Endothelial cell of umbilical vein (primary cell): ENCODE results near the gene TNS2. TPM values are rescaled to one million over a fixed set of nuclear protein-coding genes. Genes with fewer than 3 reads are reported as not detected.
A peak's percentile ranks its signal among the peaks of the same experiment; 100 is the strongest.

Experiments used
- BruUV-seq: library from RNA; stranded (reverse); fragments of 400-500 nt; replicated peaks from 2 replicates; lab custom pipeline; 2021; lab: Mats Ljungman, UMichigan
- CTCF ChIA-PET: fragments of 300-600, 350-600 bp; sonication (Branson Sonifier 250); formaldehyde crosslinking; loops from one replicate; lab custom pipeline; 2021; ENCODE audit warnings: antibody characterized with exemption, inconsistent platforms; lab: Charles Lee
- POLR2A ChIA-PET: fragments of 300-600, 350-600 bp; sonication (Branson Sonifier 250); formaldehyde crosslinking; loops from one replicate; lab custom pipeline; 2021; ENCODE audit warnings: antibody characterized with exemption, inconsistent platforms; lab: Charles Lee
- DNase-seq: peaks from one replicate; pipeline ENCODE4 v3.0.0-alpha.2; 2011; ENCODE audit warnings: low read depth, low spot score
- FAIRE-seq: peaks from 2 replicates; lab custom pipeline; 2011; peaks lifted over from hg19 to GRCh38; lab: Jason Lieb, UNC
- H2AFZ ChIP-seq: 2 replicates; pipeline ENCODE4 v1.6.0; 2012; ENCODE audit warnings: low read depth, low read length, control low read depth, inconsistent platforms
- H3K27ac ChIP-seq: 2 replicates; pipeline ENCODE4 v1.5.1; 2011; ENCODE audit warnings: low read depth, mild to moderate bottlenecking, control low read depth, low read length, moderate library complexity; ENCODE audit not compliant: insufficient read depth
- H3K27me3 ChIP-seq, 2 experiments: 2 replicates each; pipeline versions ENCODE4 v1.6.0 to v1.6.1; 2011; ENCODE audit warnings: low read length in 2 of 2, mixed read lengths in 1 of 2; ENCODE audit not compliant: control insufficient read depth in 2 of 2, insufficient read depth in 2 of 2
- H3K36me3 ChIP-seq, 2 experiments: 2 replicates in 1 of 2; 3 replicates in 1 of 2; pipeline ENCODE4 v1.5.1; 2011; ENCODE audit warnings: low read length in 2 of 2, mild to moderate bottlenecking in 1 of 2, moderate library complexity in 1 of 2; ENCODE audit not compliant: control insufficient read depth in 2 of 2, insufficient read depth in 2 of 2; ENCODE audit errors: extremely low read depth in 1 of 2
- H3K4me1 ChIP-seq: 3 replicates; pipeline ENCODE4 v1.5.1; 2011; ENCODE audit warnings: mild to moderate bottlenecking, low read length; ENCODE audit not compliant: control insufficient read depth, insufficient read depth; ENCODE audit errors: extremely low read depth
- H3K4me2 ChIP-seq: 2 replicates; pipeline ENCODE4 v1.6.1; 2011; ENCODE audit warnings: low read length, control low read depth, mixed read lengths; ENCODE audit not compliant: insufficient read depth
- H3K4me3 ChIP-seq, 3 experiments: fragments of 200-600 bp in 1 of 3; sonication (generic), shearing (Covaris generic) in 1 of 3; replicated peaks in 1 of 3; 2 replicates each; pipeline ENCODE4 v1.5.1; 2011 to 2016; ENCODE audit warnings: control low read depth in 3 of 3, low read length in 3 of 3, mild to moderate bottlenecking in 2 of 3, inconsistent platforms in 1 of 3, low read depth in 1 of 3, moderate library complexity in 1 of 3; ENCODE audit not compliant: insufficient read depth in 1 of 3
- H3K79me2 ChIP-seq: 2 replicates; pipeline ENCODE4 v1.6.0; 2012; ENCODE audit warnings: low read length, inconsistent platforms; ENCODE audit not compliant: control insufficient read depth, insufficient read depth
- H3K9ac ChIP-seq: replicated peaks from 2 replicates; pipeline ENCODE3; 2011; ENCODE audit warnings: low read length, control low read depth; ENCODE audit not compliant: insufficient read depth; ENCODE audit errors: extremely low read depth
- H3K9me1 ChIP-seq: replicated peaks from 3 replicates; pipeline ENCODE4 v1.6.0; 2011; ENCODE audit warnings: mild to moderate bottlenecking, low read length; ENCODE audit not compliant: control insufficient read depth, insufficient read depth; ENCODE audit errors: extremely low read depth
- H3K9me3 ChIP-seq: replicated peaks from 2 replicates; pipeline ENCODE4 v1.5.1; 2012; ENCODE audit warnings: low read length, inconsistent platforms; ENCODE audit not compliant: control insufficient read depth, insufficient read depth
- H4K20me1 ChIP-seq: replicated peaks from 2 replicates; pipeline ENCODE3; 2011; ENCODE audit warnings: mild to moderate bottlenecking, low read length; ENCODE audit not compliant: control insufficient read depth, insufficient read depth; ENCODE audit errors: extremely low read depth
- CTCF ChIP-seq, 2 donors: IDR thresholded peaks; 1 replicate in 1 of 2; 2 replicates in 1 of 2; pipeline ENCODE4 v1.5.1; 2011; ENCODE audit warnings: low read length in 2 of 2, mild to moderate bottlenecking in 2 of 2, moderate library complexity in 2 of 2, control low read depth in 1 of 2, inconsistent platforms in 1 of 2, low read depth in 1 of 2; ENCODE audit not compliant: insufficient read depth in 1 of 2; ENCODE audit errors: extremely low read depth in 1 of 2
- EZH2 ChIP-seq: IDR thresholded peaks from 2 replicates; pipeline ENCODE4 v1.6.1; 2012; ENCODE audit warnings: borderline replicate concordance, low read depth, mild to moderate bottlenecking, moderate library complexity, low read length, inconsistent platforms; ENCODE audit not compliant: severe bottlenecking
- FOS ChIP-seq: IDR thresholded peaks from 2 replicates; pipeline ENCODE4 v1.6.1; 2011; ENCODE audit warnings: mild to moderate bottlenecking, low read length, moderate library complexity, borderline replicate concordance; ENCODE audit not compliant: insufficient read depth
- GATA2 ChIP-seq: IDR thresholded peaks from 2 replicates; pipeline ENCODE4 v1.7.0; 2011; ENCODE audit warnings: low read depth, mild to moderate bottlenecking, moderate library complexity, mixed read lengths, low read length; ENCODE audit not compliant: insufficient read length, insufficient read depth
- JUN ChIP-seq: IDR thresholded peaks from 2 replicates; pipeline ENCODE4 v1.6.1; 2011; ENCODE audit warnings: borderline replicate concordance, low read depth; ENCODE audit not compliant: insufficient read length, insufficient read depth
- MAX ChIP-seq: IDR thresholded peaks from 2 replicates; pipeline ENCODE4 v1.6.1; 2011; ENCODE audit not compliant: insufficient read depth, insufficient read length
- MYC ChIP-seq: IDR thresholded peaks from one replicate; pipeline ENCODE4 v1.6.1; 2011; ENCODE audit warnings: mild to moderate bottlenecking, low read depth, low read length
- POLR2A ChIP-seq: IDR thresholded peaks from 2 replicates; pipeline ENCODE4 v1.6.1; 2012; ENCODE audit warnings: low read depth, mild to moderate bottlenecking, control low read depth, low read length
- POLR2AphosphoS5 ChIP-seq: IDR thresholded peaks from 2 replicates; pipeline ENCODE4 v1.6.1; 2012; ENCODE audit warnings: low read depth, mild to moderate bottlenecking, control low read depth, low read length, moderate library complexity; ENCODE audit not compliant: insufficient read depth
- dilution Hi-C: fragments of 300-500 bp; cut with MboI; formaldehyde crosslinking; loops from one replicate; pipeline ENCODE4 v1.15.0; 2019; ENCODE audit warnings: low sequenced_read_pairs; ENCODE audit not compliant: extremely low pct_ligation_motif_present
- intact Hi-C: fragments of 100-400 bp; cut with micrococcal nuclease; formaldehyde crosslinking; loops from one replicate; pipeline ENCODE4 v1.10.0; 2022
- polyA plus RNA-seq, 4 experiments: library from polyadenylated mRNA; depleted of rRNA in 3 of 4; stranded (reverse) in 3 of 4; unstranded in 1 of 4; fragments of >200 nt; gene quantifications; 2 replicates each; pipeline versions ENCODE4 v1.2.1 to v1.2.3, GENCODE V29; 2011 to 2012; ENCODE audit warnings: missing spikeins in 1 of 4
- total RNA-seq: library from RNA; stranded (reverse); gene quantifications from 2 replicates; pipeline ENCODE4 v1.2.3, GENCODE V29; 2021

TNS2 gene
- total and polyA plus RNA-seq, 2 donors (not counting 3 experiments of a cell fraction or from before 2014, with no cell fraction given), result 84.5 to 106 TPM

- FAIRE-seq (no peak), DNase-seq (no peak)
- Histone ChIP-seq H3K27ac (peak overlapping the region; percentile 78), H3K9ac (peak overlapping the region; percentile 75), H3K4me3 (peak overlapping the region; percentile 68 to 92 (median 77)), H3K9me1 (no peaks in the 10 kb centered on the region), H3K27me3 (no peaks in the 10 kb centered on the region), H3K4me1 (peaks cover 36% of the 10 kb centered on the region), H3K36me3 (no peaks in the 10 kb centered on the region), H3K4me2 (peak overlapping the region; percentile 86), H2AFZ (peak overlapping the region; percentile 59), H3K9me3 (no peaks in the 10 kb centered on the region), H4K20me1 (peaks cover 15% of the 10 kb centered on the region), H3K79me2 (peaks cover 41% of the 10 kb centered on the region)
- BruUV-seq, result TSS peak; percentile 71
- intact Hi-C loops, result loop anchor here (10.0 kb wide), 1 partner anchor 881 kb away; no protein-coding TSS in a partner anchor
- ChIA-PET POLR2A (interaction anchor here (0.6 to 1.6 kb wide), 6 partner anchors 9 to 998 kb away, joined by 3 to 4 read pairs (median 3); partner anchors contain the start of gene TAMALIN), CTCF (interaction anchor here (0.8 to 1.3 kb wide), 4 partner anchors 49 to 135 kb away, joined by 3 to 9 read pairs (median 5); no protein-coding TSS in a partner anchor)
- TF ChIP-seq POLR2A (no peak), MYC (no peak), GATA2 (no peak), JUN (no peak), EZH2 (no peak), FOS (no peak), CTCF (IDR thresholded peaks at IDR 0.05; ENCODE audit: extremely low read depth in 1 of 2, insufficient read depth in 1 of 2, low read depth in 1 of 2, low read length in 2 of 2) (no peak), POLR2AphosphoS5 (no peak), MAX (no peak)
- dilution Hi-C loops, result no loop called here
These were observed 44.5 kb upstream of the TNS2 start for GRCh38 chr12:53005215-53005985.
